A673 (cell line): ENCODE data around the gene LCAT. TPM values are rescaled to one million over a fixed set of nuclear protein-coding genes. Genes with fewer than 3 reads are reported as not detected.

ENCODE experiments used
- BruUV-seq: library from RNA; stranded (reverse); fragments of 400-500 nt; replicated peaks from 2 replicates; lab custom pipeline; 2021; lab: Mats Ljungman, UMichigan
- CTCF ChIA-PET: fragments of 300-600 bp; sonication (Branson Sonifier 250); formaldehyde crosslinking; loops from one replicate; lab custom pipeline; 2022; ENCODE audit warnings: antibody characterized with exemption; lab: Charles Lee
- POLR2A ChIA-PET: fragments of 300-600 bp; sonication (Branson Sonifier 250); formaldehyde crosslinking; loops from one replicate; lab custom pipeline; 2022; ENCODE audit warnings: antibody characterized with exemption; ENCODE audit not compliant: low non-redundant PET; lab: Charles Lee
- DNase-seq: peaks from one replicate; pipeline ENCODE4 v3.0.0-alpha.2; 2015; ENCODE audit warnings: low spot score
- H3K27ac ChIP-seq: fragments of 200-600 bp; sonication (generic); 2 replicates; pipeline ENCODE4 v1.5.1; 2016; ENCODE audit warnings: mixed run types, low read depth, mild to moderate bottlenecking, mixed read lengths, antibody characterized with exemption, low read length; ENCODE audit not compliant: poor library complexity, severe bottlenecking
- H3K27me3 ChIP-seq: fragments of 200-600 bp; sonication (generic); replicated peaks from 2 replicates; pipeline ENCODE4 v1.6.1; 2017; ENCODE audit warnings: mixed run types, low read depth, mild to moderate bottlenecking, mixed read lengths, antibody characterized with exemption, low read length; ENCODE audit not compliant: insufficient read depth, poor library complexity
- H3K36me3 ChIP-seq: fragments of 200-600 bp; sonication (generic); 2 replicates; pipeline ENCODE4 v1.6.1; 2016; ENCODE audit warnings: mixed run types, mild to moderate bottlenecking, mixed read lengths, antibody characterized with exemption, low read length; ENCODE audit not compliant: insufficient read depth, poor library complexity, severe bottlenecking
- H3K4me1 ChIP-seq: fragments of 200-600 bp; sonication (generic); 2 replicates; pipeline ENCODE4 v1.6.1; 2017; ENCODE audit warnings: mixed run types, mild to moderate bottlenecking, mixed read lengths, antibody characterized with exemption, low read length; ENCODE audit not compliant: insufficient read depth, poor library complexity, severe bottlenecking
- H3K4me3 ChIP-seq: fragments of 200-600 bp; sonication (generic); 2 replicates; pipeline ENCODE4 v1.5.1; 2016; ENCODE audit warnings: low read depth, mixed run types, mild to moderate bottlenecking, mixed read lengths, low read length; ENCODE audit not compliant: poor library complexity, severe bottlenecking
- H3K9me3 ChIP-seq: fragments of 200-600 bp; sonication (generic); 2 replicates; pipeline ENCODE4 v1.6.1; 2016; ENCODE audit warnings: mixed run types, low read depth, mild to moderate bottlenecking, mixed read lengths, antibody characterized with exemption, low read length; ENCODE audit not compliant: poor library complexity, severe bottlenecking
- CTCF ChIP-seq: fragments of 300-800, 200-600 bp; sonication (generic); conservative IDR thresholded peaks from 2 replicates; pipeline ENCODE4 v1.5.1; 2017; ENCODE audit warnings: low read depth, mild to moderate bottlenecking, antibody characterized with exemption, low read length, moderate library complexity, mixed read lengths
- EZH2 ChIP-seq: fragments of 200-600 bp; sonication (generic); IDR thresholded peaks from 2 replicates; pipeline ENCODE4 v1.6.1; 2017; ENCODE audit warnings: borderline replicate concordance, low read depth, mild to moderate bottlenecking, mixed read lengths, antibody characterized with exemption, low read length; ENCODE audit not compliant: poor library complexity, severe bottlenecking
- intact Hi-C: fragments of 100-400 bp; cut with micrococcal nuclease; formaldehyde crosslinking; loops from one replicate; pipeline ENCODE4 v1.10.0; 2022; ENCODE audit not compliant: unreplicated experiment
- total RNA-seq: library from RNA; stranded (reverse); gene quantifications from 2 replicates; pipeline ENCODE4 v1.2.3, GENCODE V29; 2021

The LCAT gene
- total RNA-seq, 1 experiment from 2014 or later, result 17.6 TPM

- BruUV-seq, result no TSS peak
- DNase-seq, result no peak
- Histone ChIP-seq H3K4me3 (no peak overlapping the region), H3K4me1 (peaks cover 25% of the 10 kb centered on the region), H3K36me3 (peaks cover 15% of the 10 kb centered on the region), H3K27ac (no peak overlapping the region), H3K9me3 (no peaks in the 10 kb centered on the region), H3K27me3 (no peaks in the 10 kb centered on the region)
- POLR2A ChIA-PET, result no interaction called here
- intact Hi-C loops, result no loop called here
- no peak for TF ChIP-seq CTCF
- CTCF ChIA-PET, result interaction anchor here (2.6 kb wide), 1 partner anchor 46 kb away, joined by 7 read pairs; the partner anchor contains the start of gene NRN1L
These were observed 13.2 kb downstream of the LCAT start for GRCh38 chr16:67930678-67931211.

- no peak for DNase-seq
- intact Hi-C loops, result no loop called here
- no peaks in the 10 kb centered on the region for H3K9me3 ChIP-seq
- TF ChIP-seq CTCF (no peak), EZH2 (no peak)
- CTCF ChIA-PET, result interaction anchor here (0.6 to 2.6 kb wide), 2 partner anchors 45 to 71 kb away, joined by 4 to 7 read pairs; partner anchors contain the start of gene NRN1L
- H3K36me3 ChIP-seq, result peaks cover 15% of the 10 kb centered on the region
- H3K4me3 ChIP-seq, result no peak overlapping the region
- POLR2A ChIA-PET, result no interaction called here
- BruUV-seq, result no TSS peak
- H3K4me1 ChIP-seq, result peaks cover 31% of the 10 kb centered on the region
- no peaks in the 10 kb centered on the region for H3K27me3 ChIP-seq
- H3K27ac ChIP-seq, result no peak overlapping the region
These were observed 13.7 kb downstream of the LCAT start for GRCh38 chr16:67930191-67930590.

DNA sequence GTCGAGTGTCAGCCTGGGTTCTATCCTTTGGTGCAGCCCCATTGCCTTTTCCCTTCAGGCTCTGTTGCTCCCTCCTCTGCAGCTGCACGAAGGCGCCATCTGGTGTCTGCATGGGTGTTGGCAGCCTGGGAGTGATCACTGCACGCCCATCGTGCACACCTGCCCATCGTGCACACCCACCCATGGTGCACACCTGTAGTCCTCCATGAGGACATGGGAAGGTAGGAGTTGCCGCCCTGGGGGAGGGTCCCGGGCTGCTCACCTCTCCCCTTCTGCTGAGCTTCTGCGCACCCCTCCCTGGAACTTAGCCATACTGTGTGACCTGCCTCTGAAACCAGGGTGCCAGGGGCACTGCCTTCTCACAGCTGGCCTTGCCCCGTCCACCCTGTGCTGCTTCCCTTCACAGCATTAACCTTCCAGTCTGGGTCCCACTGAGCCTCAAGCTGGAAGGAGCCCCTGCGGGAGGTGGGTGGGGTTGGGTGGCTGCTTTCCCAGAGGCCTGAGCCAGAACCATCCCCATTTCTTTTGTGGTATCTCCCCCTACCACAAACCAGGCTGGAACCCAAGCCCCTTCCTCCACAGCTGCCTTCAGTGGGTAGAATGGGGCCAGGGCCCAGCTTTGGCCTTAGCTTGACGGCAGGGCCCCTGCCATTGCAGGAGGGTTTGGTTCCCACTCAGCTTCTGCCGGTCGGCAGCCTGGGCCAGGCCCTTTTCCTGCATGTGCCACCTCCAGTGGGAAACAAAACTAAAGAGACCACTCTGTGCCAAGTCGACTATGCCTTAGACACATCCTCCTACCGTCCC, 15.2 kb downstream of the LCAT start:
- H3K9me3 ChIP-seq, result no peaks in the 10 kb centered on the region
- intact Hi-C loops, result loop anchor here (1.0 to 5.0 kb wide), 4 partner anchors 45 to 406 kb away; no protein-coding TSS in a partner anchor
- H3K27ac ChIP-seq, result no peak overlapping the region
- H3K4me3 ChIP-seq, result no peak overlapping the region
- peak; percentile 81 for DNase-seq
- ChIA-PET CTCF (interaction anchor here (1.3 to 3.3 kb wide), 2 partner anchors 45 to 112 kb away, joined by 3 to 15 read pairs; partner anchors contain the start of gene NRN1L), POLR2A (no interaction called here)
- no peak for TF ChIP-seq EZH2
- peak; percentile 94 for TF ChIP-seq CTCF
- H3K4me1 ChIP-seq, result peaks cover 22% of the 10 kb centered on the region
- H3K27me3 ChIP-seq, result no peaks in the 10 kb centered on the region
- peaks cover 15% of the 10 kb centered on the region for H3K36me3 ChIP-seq
- BruUV-seq, result no TSS peak
